Amniotic stem cell (primary cell): ENCODE data around the gene SMARCA1.

Experiments
- DNase-seq: peaks from one replicate; lab custom pipeline; 2025; lab: John Stamatoyannopoulos, UW

SMARCA1 gene

DNA sequence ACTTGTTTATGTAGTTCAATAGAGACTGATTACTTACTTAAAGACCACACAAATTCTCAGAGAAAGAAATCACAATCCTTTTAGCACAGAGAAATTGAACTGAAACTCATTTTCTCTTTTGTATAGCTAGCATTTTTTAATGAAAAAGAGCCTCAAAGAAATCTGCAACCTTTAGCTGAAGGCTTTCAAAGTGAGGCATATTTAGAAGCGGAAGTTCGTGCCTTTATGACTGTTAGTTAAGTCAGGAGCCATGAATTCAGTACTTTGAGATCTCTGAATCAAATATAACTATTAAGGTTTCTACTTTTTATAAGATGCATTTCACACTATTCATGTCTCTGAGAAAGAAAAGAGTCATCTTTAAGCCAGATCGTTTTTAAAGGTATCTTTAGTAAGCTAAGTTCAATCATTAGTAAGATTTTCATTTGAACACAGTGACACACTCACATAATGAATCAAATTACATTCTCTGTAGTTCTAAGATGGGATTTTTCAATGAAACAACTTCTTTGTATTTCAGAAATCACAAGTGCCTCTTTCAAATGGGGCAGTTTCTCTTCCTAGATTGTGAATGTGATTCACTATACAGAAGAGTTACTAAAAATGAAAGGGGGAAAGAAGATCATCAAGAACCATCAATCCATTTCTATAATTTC is 61.4 kb downstream of the SMARCA1 start:
- DNase-seq: no peak

GRCh38 chrX:129452523-129452922 is 70.8 kb downstream of the SMARCA1 start:
- DNase-seq: no peak

- no peak for DNase-seq
Observed at GRCh38 chrX:129450123-129450522, 73.2 kb downstream of the SMARCA1 start.

DNA sequence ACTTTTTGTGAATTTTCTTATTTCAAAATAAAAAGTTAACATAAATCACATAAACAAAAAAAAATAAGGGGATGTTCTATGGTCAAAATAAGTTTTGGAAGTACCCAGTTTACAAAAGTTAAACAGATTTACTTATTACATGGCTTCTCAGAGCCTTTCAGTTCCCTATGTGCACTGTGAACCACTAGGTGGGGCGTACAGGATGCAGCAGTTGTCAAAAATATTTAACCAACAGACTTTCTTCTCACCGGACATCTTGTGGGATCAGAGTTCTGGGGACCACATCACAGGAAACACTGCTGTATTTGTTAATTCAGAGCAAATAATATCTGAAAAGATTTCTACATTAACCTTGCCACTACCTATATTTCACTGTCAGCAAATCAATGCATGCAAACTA is 74.1 kb downstream of the SMARCA1 start:
- DNase-seq: no peak

GRCh38 chrX:129445436-129445835 is 77.9 kb downstream of the SMARCA1 start:
- DNase-seq: no peak

GRCh38 chrX:129433945-129434344 is 89.3 kb downstream of the SMARCA1 start:
- no peak for DNase-seq

GRCh38 chrX:129433461-129433860 is 89.8 kb downstream of the SMARCA1 start:
- DNase-seq: no peak

DNA sequence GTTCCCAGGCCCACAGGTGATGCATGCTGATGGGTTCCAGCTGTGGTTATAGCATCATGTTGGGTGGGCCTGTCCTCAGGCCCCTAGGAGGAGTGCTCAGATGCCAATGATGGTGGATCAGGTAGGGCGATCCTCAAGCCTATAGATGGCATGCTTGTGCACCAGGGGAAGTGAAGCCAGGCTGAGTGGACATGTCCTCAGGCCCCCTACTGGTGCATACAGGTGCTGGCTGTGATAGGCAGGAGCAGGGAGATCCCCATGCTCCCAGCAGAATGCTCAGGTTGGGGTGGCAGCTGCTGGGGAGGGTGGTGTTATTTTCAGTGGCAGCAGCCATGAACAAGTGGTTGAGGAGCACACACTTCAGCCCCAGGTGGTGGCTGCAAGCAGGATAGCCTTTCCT is 96.0 kb downstream of the SMARCA1 start:
- DNase-seq: no peak

GRCh38 chrX:129423191-129423590 is 100.1 kb downstream of the SMARCA1 start:
- no peak for DNase-seq

DNA sequence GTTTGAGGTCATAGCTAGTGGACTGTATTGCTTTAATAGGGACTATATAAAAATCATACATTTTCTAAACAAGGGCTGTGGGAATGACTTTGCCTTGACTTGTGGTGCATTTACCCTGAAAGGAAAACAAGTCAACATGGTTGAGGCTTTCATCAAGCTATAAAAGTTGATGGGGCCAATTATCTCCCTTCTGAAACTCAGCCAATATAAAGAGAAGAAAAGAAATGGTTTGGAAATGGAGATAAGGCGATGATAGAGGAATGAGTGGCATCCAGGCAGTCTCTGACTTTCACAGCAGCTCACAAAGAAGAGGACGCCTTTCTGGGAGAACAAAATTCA is 118.7 kb downstream of the SMARCA1 start:
- no peak for DNase-seq

DNA sequence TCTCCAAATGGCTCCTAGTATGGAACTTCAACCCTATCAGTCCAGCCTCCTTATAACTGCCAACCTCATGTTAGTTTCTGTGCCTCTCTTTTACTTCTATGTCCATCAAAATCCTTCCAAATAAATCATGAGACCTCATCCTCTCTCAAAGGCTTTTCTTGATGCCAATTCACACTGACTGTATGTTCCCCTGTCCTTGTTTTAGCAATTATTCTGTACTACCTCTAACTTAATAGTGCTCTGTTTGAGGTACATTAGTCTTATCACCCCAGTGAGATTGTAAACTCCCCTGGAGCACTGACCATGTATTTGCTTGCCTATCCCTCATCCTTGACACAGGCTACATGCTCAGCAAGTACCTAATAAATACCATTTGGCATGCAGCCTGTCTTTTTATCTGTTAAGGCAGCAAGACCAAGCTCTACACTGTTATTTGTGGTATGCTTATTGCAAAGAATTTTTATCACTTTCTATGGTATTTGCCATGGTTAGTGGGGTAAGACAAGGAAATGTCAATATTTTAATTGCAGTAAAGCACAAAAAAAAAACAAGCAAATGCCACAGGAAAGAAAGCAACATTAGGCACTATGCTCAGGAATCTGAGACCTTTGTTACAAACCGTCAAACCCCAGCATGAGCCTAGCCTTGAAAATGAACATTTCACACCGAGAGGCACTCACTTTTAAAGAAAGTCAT is 119.2 kb downstream of the SMARCA1 start:
- DNase-seq: no peak
